HG03196 (cell line): ENCODE data around the gene ZMYND8.
"Not testable (repeated sequence)": the region's sequence is repeated elsewhere in the genome, so short reads cannot be mapped to it uniquely, and the experiment has no call there.

Source experiments
- ATAC-seq: cut with Tn5 transposase; IDR thresholded peaks from one replicate; pipeline ENCODE4 v1.9.1; 2021; ENCODE audit not compliant: unreplicated experiment

Gene ZMYND8

GRCh38 chr20:47289096-47289495, 67.4 kb downstream of the ZMYND8 start:
- ATAC-seq = no peak

- not testable (repeated sequence) for ATAC-seq
Measured at GRCh38 chr20:47288530-47288929, 68.0 kb downstream of the ZMYND8 start.

- no peak for ATAC-seq
Measured at GRCh38 chr20:47287609-47288144, 68.8 kb downstream of the ZMYND8 start.

- ATAC-seq = no peak
Measured at GRCh38 chr20:47286681-47287080, 69.8 kb downstream of the ZMYND8 start.

DNA sequence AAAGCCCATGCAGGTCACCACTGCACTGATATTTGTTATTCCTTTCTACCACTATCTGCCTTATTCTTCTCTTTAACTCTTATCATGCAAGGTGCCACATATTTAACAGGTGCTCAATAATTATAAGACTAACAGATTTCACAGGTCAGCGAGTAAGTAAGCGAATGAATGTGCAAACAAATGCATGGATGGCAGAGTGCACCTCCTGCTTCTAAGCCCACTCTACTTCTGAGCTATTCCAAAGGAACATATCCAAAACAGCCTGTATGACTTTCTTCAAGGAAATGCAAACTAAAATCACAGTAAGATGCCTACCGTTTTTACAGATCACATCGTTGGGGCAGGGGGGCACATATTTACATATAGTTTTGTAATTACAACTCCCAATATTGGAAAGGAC, 71.3 kb downstream of the ZMYND8 start:
- ATAC-seq = no peak

GRCh38 chr20:47284373-47284772, 72.1 kb downstream of the ZMYND8 start:
- ATAC-seq = no peak

DNA sequence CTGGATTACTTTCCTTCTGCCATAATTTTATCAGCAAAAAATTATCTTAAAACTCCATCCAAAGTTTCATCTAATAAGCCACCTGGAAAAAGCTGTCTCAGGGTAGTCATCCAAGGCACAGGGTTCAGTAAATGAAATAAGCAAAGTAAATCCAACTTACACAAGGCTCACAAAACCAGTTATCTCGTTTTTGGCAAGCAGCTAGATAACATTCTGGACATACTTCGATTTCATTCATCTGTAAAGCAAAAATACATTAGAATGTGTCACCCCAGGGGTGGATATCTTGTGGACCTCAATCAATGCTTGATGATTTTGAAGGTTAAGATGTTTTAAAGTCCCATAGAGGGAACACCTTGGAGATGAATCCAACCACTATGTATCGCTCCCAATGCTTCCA, 73.1 kb downstream of the ZMYND8 start:
- no peak for ATAC-seq

DNA sequence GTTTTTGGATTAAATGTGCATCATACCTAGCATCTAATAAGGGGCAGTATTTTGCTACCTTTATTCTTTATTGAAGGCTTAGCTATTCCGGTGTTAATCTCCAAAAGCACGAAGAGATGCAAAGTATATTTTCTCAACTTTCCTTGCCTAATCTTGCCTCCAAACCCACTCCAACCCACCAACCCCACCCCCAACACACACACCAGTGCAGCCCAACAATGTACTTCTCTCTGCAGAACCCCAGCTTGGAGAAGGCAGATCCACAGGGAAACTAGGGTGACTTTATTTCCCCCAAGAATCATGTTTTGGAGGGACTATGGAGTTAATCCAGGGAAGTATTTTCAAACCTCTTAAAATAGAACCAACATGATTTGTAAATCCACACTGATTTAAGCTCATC, 73.6 kb downstream of the ZMYND8 start:
- no peak for ATAC-seq

DNA sequence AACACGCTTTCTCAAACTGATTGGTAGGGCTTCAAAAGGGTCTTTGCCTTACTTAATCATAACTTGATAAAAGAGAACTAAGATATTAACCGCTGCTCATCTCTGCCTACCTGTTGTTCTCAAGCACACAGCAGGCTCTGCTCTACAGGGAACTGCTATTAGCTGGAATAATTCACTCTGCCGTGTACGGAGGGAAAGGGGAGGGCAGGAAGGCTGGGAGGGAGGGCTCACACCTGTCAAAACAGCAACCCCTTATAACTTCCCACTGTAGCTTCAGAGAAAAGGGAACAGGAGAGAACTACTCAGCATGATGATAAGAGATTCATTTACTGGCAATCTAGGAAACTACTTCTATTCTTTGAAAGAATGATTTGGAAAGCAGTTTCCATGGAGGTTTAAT, 75.1 kb downstream of the ZMYND8 start:
- no peak for ATAC-seq

- no peak for ATAC-seq
Measured at GRCh38 chr20:47280668-47281067, 75.8 kb downstream of the ZMYND8 start.

- ATAC-seq = no peak
Measured at GRCh38 chr20:47280228-47280627, 76.3 kb downstream of the ZMYND8 start.

GRCh38 chr20:47278907-47279348, 77.6 kb downstream of the ZMYND8 start:
- no peak for ATAC-seq

DNA sequence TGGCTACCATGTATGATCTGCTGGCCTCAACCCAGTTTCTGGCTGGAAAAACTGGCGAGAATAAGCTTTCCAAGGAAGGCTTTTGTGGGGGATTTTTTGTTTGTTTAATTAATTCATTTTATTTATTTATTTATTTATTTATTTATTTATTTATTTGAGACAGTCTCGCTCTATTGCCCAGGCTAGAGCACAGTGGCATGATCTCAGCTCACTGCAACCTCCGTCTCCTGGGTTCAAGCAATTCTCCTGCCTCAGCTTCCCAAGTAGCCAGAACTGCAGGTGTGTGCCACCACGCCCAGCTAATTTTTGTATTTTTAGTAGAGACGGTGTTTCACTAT, 79.0 kb downstream of the ZMYND8 start:
- ATAC-seq = not testable (repeated sequence)

DNA sequence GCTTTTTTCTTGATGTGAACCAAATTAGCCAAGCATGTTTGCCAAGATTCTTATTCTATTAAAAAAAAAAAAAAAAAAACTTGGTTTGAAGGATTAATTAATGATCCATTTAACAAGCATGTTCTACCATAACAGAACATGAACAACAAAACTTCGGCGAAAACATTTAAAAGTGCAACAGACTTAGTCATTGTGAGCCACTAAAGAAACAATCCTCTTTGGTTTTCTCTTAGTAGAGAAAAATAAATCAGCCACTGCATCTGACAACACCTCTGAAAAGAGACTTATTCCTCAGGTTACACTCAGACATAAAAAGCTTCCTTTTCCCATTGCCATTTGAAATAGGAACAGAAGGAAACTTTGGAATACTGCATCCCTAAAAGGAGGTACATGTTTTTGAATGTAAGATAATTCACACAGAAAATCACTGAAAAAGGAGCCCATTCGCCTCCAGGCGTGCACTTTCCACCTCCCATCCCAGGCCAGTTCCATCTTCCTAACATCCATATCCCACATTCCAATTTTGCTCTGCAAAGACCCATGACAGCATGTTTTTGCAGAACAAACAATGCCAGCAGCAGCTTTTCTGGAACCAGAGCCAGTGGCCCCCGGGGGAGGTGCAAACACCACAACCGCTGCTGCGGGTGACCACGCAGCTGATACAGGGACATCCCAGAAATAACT, 79.5 kb downstream of the ZMYND8 start:
- ATAC-seq = no peak

GRCh38 chr20:47276251-47276650, 80.2 kb downstream of the ZMYND8 start:
- ATAC-seq = no peak

GRCh38 chr20:47275548-47275947, 81.0 kb downstream of the ZMYND8 start:
- ATAC-seq = no peak

- no peak for ATAC-seq
Measured at GRCh38 chr20:47274401-47275108, 81.9 kb downstream of the ZMYND8 start.

GRCh38 chr20:47273591-47274235, 82.8 kb downstream of the ZMYND8 start:
- no peak for ATAC-seq

GRCh38 chr20:47272893-47273590, 83.5 kb downstream of the ZMYND8 start:
- peak; percentile 49 for ATAC-seq

GRCh38 chr20:47271046-47271615, 85.4 kb downstream of the ZMYND8 start:
- no peak for ATAC-seq
